HG03039 (cell line): ENCODE data around the gene ADAMTS3.

Experiments used
- ATAC-seq: cut with Tn5 transposase; IDR thresholded peaks from one replicate; pipeline ENCODE4 v1.9.1; 2021; ENCODE audit warnings: mild to moderate bottlenecking, moderate library complexity; ENCODE audit not compliant: unreplicated experiment

ADAMTS3 gene

DNA sequence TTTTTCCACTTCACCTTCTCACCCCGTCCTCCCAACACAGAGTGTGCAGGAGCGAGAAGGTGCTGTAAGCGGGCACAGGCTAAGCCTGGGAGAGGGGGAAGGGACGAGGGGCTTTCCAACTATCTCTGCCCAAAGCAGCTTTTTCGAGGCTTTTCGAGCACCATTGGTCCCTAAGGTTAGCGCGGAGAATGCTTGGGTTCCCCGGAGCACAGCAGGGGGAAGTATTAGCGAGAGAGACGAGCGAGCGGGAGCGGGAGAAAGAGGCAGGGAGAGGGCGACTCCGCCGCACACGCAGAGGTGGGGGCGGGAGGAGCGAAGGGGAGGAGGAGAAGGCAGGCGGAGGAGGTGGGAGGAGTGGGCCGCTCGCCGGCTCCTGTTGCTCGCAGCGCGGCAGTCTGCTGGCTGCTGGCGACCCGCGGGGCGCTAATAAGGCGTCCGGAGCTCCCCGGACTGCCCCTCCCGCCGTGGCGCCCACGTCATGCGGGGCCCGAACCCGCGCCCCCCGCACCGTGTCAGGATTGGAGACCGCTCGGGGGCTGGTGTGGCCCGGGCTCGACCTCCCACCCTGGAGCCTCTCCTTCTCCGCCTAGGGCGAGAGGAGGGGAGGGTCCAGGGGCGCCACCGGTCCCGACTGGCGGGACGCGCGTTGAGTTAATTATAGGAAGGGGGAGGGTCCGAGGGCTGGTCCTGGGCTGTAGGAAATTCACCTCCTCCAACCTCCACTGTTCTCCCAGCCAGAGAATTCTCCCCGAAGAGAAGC lies at the start of gene ADAMTS3:
ADAMTS3 (minus strand) TSS at position 263 of the 760 bp plus-strand sequence. CDS start 459 bp downstream, outside the sequence.
- no peak for ATAC-seq

DNA sequence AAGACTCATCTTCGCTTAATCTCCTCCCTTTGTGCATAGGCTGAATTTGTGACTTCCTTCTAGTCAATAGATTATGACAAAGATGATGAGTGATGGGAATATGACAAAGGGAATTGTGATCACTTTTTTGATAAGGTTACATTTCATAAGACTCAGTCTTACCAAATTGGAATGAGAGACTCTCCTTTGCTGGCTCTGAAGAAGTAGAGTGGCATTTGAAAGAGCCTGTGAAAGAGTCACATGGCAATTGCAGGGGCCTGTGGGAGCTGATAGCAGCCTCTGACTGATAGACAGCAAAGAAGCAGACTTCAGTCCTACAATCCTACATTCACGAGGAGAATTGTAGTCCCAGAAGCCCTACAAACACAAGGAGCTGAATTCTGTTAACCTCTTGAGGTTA lies 44.9 kb upstream of the ADAMTS3 start:
- ATAC-seq: no peak

DNA sequence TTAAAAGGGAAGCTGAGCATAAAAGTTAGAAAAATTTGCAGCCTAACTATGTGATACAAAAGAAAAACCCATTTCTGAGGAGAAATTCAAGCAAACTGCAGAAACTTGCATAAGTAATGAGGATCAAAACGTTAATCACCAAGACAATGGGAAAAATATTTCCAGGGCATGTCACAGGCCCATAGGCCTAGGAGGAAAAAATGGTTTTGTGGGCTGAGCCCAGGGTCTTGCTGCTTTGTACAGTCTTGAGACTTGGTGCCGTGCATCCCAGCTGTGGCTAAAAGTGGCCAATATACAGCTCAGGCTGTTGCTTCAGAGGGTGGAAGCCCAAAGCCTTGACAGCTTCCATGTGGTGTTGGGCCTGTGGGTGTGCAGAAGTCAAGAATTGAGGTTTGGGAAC lies 37.7 kb upstream of the ADAMTS3 start:
- ATAC-seq: no peak

DNA sequence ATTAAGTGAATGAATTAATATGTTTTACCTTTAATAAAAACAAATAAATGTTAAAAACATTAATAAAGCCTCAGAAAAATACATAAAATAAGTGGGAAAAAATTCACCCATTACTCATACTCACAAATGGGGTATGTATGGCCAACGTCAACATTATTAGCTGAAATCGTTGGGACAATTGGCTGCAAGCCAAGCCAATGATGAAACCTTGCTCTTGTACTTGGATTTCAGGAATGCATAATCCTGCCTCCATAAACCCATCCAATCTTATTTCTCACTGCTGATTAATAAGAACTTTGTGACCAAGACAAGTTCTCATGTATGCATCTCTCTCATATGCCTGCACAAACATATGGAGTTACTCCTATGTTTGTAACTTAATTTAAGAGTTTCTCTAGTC lies 35.3 kb upstream of the ADAMTS3 start:
- no peak for ATAC-seq

DNA sequence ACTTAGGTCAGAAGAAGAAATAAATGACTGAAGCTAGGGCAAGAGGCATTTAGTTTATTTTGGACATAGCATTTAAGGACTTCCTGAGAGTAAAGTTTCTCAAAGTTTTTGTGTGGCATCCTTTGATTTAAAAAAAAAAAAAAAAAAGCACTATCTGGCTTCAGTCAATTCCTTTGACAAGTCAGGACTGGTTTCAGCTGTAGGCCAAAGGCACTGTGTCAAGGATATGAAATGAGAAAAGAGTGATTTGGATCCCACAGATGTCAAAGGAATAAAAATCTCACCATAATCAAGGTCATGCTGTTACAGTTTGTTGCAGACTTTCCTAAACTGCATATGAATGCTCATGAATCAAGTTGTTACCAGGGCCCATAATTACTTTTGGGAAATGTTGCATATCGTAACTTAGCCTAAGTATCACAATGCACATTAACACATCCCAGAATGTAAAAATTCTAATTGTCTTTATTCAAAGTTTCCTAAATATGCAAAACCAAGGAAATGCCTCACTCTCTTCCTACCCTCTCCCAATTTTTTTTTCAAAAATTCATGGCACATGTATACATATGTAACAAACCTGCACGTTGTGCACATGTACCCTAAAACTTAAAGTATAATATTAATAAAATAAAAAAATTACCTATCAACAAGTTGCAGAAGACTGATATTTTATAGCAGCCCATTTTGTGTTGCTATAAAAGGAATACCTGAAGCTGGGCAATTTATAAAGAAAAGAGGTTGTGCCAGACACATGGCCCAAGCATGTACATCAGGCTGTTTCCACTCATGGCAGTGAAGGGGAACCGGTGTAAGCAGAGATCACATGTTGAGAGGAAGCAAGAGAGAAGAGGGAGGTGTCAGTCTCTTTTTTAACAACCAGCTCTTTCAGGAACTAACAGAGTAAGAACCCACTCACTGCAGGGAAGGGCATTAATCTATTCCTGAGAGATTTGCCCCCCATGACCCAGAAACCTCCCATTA lies 33.7 kb upstream of the ADAMTS3 start:
- no peak for ATAC-seq

DNA sequence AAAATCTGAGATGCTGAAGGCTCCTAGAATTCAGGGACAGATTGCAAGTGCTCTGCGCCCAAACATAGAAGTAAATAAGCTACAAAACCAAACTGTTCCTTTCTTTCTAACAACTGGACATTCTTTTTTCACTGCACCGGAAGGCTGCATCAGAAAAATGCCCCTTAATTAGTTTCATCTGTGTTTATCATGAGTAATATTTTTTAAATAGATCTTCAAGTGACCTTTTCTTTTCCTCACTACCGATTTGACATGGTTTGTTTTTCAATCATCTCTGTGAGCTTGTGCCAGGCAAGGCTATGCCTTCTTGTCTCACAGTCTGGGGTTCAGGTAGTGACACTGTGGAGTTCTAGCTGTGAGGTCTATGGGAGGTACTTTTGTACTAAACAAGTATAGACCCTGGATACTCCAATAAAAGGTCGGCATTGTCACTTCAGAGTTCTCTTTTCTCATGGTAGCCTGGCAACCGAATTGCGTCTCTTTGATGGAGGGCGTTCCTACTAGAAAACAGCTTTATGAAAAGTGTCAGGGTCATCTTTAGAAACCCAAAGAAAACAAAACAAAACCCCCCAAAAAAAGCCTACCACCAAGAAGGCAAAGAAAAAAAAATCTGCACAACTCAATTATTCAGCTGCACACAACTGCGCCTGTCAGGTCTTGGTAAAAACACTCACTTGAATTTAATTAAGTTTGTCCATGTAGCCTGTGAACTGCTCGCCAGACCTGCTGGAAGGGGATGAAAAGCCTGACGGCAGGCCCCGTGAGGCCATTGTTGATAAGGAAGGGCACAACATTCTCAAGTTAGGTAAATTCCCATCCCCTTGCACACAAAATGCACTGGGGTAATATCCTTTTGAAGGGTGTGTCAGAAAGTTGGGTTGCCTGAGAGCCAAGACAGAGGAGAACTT lies 22.8 kb upstream of the ADAMTS3 start:
- ATAC-seq: no peak

DNA sequence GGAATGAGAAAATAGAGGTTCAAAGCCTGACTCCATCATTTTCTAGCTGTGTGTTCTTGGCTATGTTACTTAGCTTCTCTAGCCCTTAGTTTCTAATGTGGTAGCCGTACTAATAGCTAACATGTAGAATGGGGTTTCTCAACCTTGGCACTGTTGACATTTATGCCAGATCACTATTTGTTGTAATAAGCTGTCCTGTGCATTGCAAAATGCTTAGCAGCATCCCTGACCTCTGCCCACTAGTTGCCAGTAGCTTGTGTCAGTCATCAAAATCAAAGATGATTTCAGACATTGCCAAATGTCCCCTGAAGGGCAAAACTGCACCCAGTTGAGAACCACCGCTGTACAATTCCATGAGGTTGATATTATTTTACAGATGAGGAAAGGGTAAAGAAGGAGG lies 18.3 kb upstream of the ADAMTS3 start:
- ATAC-seq: no peak

DNA sequence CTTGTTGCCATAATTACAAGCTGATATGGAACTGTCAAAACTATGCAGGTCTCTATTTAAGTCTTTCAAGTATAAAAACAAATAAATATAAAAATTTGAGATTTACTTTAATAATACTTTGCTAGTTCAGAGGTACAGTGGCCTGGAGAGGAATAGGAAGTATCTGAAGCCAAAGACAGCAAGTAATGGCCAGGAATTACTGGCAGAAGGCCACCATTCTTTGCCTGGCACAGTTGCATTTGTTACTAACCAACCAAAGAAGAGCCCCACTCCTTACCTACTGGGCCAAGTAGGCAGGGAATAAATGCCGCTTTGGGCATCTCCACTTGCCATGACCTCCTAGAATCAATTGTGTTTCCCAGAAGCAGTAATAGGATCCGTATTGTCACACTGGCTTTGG lies 13.8 kb upstream of the ADAMTS3 start:
- ATAC-seq: no peak

DNA sequence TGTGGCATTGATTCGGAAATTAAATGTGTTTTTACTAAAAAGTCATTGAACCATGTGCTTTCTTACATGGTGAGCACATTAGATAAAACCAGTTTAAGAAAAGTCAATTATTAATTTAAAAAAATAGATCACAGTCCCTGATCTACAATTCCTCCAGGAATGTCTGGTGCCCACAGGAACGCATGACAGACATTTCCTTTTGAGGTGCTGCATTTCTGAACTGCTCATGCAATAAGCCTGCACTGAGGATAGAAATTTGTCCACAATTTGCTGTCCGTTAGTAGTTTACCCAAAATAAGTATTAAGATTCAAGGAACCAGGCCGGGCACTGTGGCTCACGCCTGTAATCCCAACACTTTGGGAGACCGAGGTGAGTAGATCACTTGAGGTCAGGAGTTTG lies 8.2 kb upstream of the ADAMTS3 start:
- no peak for ATAC-seq

DNA sequence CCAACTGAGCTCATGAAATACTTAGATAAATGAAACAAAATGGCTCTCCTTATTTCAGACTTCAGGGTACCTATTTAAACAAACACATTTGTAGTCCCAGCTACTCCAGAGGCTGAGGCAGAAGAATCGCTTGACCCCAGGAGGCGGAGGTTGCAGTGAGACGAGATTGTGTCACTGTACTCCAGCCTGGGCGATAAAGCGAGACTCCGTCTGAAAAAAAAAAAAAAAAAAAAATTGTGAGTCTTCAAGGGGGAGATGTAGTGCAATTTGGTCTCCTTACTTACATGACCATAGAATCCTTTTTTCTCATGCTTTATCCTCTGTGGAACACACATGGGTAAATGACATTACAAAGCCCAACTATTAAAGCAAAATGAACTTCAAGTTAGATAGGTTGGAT lies 2.3 kb upstream of the ADAMTS3 start:
- no peak for ATAC-seq

DNA sequence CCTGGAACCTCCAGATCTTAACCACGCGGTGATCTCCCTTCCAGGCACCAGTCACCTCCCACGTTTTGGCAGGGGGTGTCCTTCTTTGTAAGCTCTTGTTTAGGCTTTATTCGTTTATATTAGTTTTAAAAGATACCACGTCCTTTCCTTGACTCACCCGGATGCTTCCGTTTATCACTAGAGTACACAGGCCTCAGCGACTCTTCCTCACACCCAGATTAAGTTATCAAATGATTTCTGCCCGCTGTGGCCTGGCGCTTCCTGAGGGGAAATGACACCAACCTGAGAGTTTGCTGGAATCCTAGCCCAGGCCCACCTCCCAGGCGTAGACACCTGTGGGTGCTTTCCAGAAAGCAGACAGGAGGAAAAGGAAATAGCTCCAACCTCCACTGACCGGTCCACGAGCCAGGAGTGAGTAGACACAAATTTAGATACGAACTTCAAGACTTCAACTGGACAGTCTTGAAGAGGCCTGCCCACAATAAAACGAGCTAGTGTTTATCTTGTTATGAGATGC lies 756 bp upstream of the ADAMTS3 start:
- ATAC-seq: no peak

DNA sequence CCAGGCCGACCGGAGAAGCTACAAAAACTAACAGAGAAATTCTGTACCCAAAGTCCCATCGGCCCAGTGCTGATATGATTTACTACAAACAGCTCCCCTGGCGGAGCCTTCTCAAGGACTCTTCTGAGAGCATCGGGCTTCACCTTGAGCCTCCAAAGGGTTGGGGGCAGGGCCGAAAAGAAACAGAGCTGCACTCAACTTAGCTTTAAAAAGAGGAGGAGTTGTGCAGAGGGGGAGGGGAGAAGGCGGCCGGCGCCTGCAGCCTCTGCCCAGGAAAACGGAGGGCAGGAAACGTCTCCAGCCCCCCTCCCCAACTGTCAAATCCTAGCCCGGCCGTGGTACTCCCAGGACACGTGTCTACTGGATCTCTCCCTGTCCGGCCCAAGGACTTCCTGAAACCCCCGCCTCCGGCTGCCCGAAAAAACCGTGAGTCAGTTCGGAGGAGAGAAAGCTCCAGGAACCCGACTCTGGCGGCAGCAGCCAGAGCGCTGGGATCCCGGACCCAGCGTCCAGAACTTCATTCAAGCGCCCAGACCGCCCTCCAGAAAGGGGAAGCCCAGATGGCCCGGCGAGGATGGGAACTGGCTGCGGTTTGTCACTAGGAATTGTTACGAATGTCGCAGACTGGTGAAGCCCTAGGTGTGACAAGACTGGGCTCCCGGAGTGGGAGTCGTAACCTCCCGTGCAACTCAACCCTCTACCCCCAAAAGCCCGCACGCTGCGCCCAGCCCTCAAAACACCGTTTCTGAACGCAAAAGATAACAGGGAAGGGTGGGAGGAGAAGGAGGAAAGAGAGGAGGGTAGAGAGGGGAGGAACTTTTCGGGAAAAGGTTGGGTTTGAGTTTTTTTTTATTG lies 973 bp downstream of the ADAMTS3 start:
- no peak for ATAC-seq

DNA sequence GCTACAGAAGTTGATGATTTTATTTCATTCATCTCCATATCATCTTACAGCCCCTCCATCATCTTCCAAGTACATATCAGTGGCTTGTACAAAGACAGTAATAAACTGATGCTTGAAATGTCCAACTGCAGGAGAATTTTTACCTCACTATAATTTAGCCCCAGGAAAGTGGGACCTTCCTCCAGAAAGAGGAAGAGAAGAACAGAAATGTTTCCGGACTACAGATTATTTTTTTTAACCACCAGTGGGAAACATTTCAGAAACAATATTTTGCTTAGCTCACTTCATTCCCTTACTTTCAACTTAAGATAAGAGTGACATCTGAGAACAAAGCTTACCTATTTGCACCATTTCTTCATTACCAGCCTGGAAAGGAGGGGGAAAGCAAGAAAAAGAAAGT lies 2.0 kb downstream of the ADAMTS3 start:
- no peak for ATAC-seq

DNA sequence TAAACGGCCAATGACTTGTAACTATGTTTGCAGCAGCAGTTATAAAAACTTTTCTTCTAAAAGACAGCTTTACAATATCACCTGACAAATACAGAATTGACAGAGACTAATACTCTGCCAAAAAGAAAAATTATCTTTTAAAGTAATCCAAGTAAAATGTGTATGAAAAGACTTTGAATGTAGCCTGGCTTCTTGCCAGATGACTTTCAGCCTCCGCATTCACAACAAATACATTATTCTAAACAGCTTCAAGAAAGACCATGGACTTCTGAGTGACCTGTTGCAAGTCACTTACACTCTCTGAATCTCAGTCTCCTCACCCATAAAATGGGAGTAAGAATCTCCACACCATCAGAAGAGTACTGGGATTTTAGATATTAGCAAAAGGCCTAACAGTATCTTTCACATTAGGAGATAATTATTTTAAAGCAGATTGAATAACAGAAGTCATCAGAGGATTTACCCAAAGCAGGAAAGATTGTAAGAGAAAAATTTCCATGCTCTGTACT lies 2.5 kb downstream of the ADAMTS3 start:
- ATAC-seq: no peak

DNA sequence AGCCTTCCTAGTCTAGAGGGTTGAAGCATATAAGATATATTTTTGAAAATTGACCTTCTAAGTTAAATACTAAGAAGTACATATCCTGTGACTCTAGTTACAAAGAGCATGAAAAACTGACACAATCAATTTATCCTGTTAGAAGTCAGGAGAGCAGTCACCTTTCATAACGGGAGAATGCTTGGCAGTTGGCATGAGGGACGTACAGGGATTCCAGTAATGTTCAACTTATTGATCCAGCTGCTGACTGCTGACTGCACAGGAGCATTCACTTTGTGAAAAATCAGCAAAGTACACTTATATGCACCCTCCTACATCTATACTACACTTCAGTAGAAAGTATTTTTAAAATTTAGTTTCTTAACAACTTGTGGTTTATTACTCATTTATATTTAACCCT lies 4.2 kb downstream of the ADAMTS3 start:
- no peak for ATAC-seq

DNA sequence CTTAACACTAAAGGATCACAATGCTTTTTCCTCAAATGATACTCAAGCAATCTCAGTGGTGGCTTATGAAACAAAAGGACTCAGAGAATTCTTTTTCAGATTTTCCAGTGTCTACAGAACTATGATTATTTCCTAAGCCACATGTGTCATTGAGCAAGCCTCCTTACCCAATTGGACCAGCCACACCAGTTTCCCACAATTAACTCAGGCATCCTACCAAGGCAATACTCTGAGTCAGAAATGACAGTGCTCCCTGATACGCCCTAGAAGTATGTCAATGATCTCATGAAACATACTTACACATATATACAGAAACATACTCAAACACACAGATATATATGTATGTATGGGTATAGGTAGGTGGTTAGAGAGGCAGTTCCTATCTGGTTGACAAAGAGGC lies 4.8 kb downstream of the ADAMTS3 start:
- no peak for ATAC-seq

DNA sequence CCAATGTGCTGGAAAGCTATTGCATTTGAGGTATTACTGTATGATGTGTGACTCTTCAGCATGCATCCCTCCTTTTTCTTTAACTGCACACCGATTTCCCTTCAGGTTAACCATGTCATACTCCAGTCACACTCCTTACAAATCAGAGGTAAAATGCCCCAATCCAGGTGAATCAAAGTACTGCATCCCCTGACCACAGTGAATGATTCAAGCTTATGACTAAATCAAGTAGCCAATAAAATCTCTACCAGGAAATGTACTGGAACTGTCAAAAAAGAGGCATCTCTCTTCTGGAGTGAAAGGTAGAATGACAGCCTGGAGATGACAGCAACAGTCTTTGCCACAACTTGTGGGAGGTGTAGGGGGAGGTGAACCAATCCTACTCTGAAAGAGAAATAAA lies 10.4 kb downstream of the ADAMTS3 start:
- no peak for ATAC-seq

DNA sequence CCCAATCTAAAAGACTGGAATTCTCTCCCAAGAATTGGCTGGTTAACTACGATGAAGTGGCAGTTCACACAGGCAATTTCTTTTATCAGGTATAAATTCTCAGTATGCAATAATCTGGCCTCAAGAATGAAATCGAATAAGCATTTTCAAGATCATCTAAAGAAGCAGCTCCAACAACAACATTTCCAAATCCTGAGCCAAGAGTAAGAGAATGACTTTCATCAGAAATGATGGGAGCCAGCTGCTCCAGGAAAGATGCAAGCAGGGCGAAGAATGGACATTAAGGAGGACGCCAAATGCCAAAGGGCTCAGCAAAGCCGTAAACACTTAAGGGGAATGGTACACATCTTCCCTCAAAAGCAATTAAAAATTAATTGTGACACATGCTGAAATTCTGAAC lies 12.0 kb downstream of the ADAMTS3 start:
- ATAC-seq: no peak

DNA sequence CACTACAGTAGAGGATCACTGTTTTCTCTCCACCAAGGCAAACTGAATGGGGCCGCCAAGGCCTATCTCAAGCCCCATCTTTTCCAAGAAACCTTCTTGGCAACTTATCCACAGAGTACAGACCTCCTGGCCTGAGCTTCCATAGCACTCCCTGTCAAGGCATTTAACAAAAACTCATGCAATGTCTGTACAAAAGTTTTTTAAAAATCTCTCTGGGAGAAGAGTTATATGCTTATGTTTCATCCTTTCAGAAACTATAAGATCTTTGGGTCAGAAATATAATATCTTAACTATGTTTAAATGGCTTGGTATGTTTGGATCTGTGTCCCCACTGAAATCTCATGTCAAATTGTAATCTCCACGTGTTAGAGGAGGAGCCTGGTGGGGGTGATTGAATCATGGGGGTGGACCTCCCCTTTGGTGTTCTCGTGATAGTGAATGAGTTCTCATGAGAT lies 13.6 kb downstream of the ADAMTS3 start:
- no peak for ATAC-seq
